GM21447 (cell line): ENCODE results near the gene GALNTL6.
"Not testable (repeated sequence)": the region's sequence is repeated elsewhere in the genome, so short reads cannot be mapped to it uniquely, and the experiment has no call there.

Experiments
- ATAC-seq: cut with Tn5 transposase; IDR thresholded peaks from one replicate; pipeline ENCODE4 v1.9.1; 2021; ENCODE audit not compliant: unreplicated experiment

GALNTL6 gene

GRCh38 chr4:172362569-172362968 lies 549.4 kb downstream of the GALNTL6 start:
- ATAC-seq: no peak

GRCh38 chr4:172369471-172369959 lies 556.3 kb downstream of the GALNTL6 start:
- ATAC-seq: no peak

GRCh38 chr4:172377486-172378140 lies 564.4 kb downstream of the GALNTL6 start:
- ATAC-seq: no peak

- ATAC-seq: no peak
Observed at GRCh38 chr4:172379834-172380233, 566.6 kb downstream of the GALNTL6 start.

GRCh38 chr4:172390331-172390730 lies 577.1 kb downstream of the GALNTL6 start:
- ATAC-seq: no peak

GRCh38 chr4:172392741-172393140 lies 579.5 kb downstream of the GALNTL6 start:
- no peak for ATAC-seq

GRCh38 chr4:172393220-172393619 lies 580.0 kb downstream of the GALNTL6 start:
- no peak for ATAC-seq

GRCh38 chr4:172404676-172405075 lies 591.5 kb downstream of the GALNTL6 start:
- ATAC-seq: no peak

- no peak for ATAC-seq
Observed at GRCh38 chr4:172410363-172410762, 597.2 kb downstream of the GALNTL6 start.

GRCh38 chr4:172411149-172411548 lies 597.9 kb downstream of the GALNTL6 start:
- no peak for ATAC-seq

GRCh38 chr4:172412851-172413580 lies 599.8 kb downstream of the GALNTL6 start:
- no peak for ATAC-seq

- not testable (repeated sequence) for ATAC-seq
Observed at GRCh38 chr4:172428979-172429378, 615.8 kb downstream of the GALNTL6 start.

GRCh38 chr4:172480471-172480870 lies 667.3 kb downstream of the GALNTL6 start:
- ATAC-seq: no peak

- no peak for ATAC-seq
Observed at GRCh38 chr4:172481802-172482508, 668.8 kb downstream of the GALNTL6 start.

GRCh38 chr4:172485007-172485406 lies 671.8 kb downstream of the GALNTL6 start:
- ATAC-seq: no peak

- no peak for ATAC-seq
Observed at GRCh38 chr4:172486531-172486930, 673.3 kb downstream of the GALNTL6 start.

- ATAC-seq: no peak
Observed at GRCh38 chr4:172489861-172490260, 676.7 kb downstream of the GALNTL6 start.

- ATAC-seq: no peak
Observed at GRCh38 chr4:172495769-172496168, 682.6 kb downstream of the GALNTL6 start.

- no peak for ATAC-seq
Observed at GRCh38 chr4:172497321-172497720, 684.1 kb downstream of the GALNTL6 start.

GRCh38 chr4:172514011-172514410 lies 700.8 kb downstream of the GALNTL6 start:
- no peak for ATAC-seq

GRCh38 chr4:172514801-172515200 lies 701.6 kb downstream of the GALNTL6 start:
- ATAC-seq: no peak
